WTC11 (cell line): ENCODE data around the gene OIP5. TPM values are rescaled to one million over a fixed set of nuclear protein-coding genes. Genes with fewer than 3 reads are reported as not detected.

Experiments used
- ATAC-seq: fragments of 200-7000 bp; cut with Tn5 transposase; 2 replicates; pipeline ENCODE4 v1.10.0; 2021; ENCODE audit warnings: mild to moderate bottlenecking, moderate library complexity
- CTCF ChIA-PET: fragments of 300-600 bp; sonication (Branson Sonifier 250); formaldehyde crosslinking; loops from one replicate; lab custom pipeline; 2021; ENCODE audit warnings: antibody characterized with exemption; lab: Charles Lee
- POLR2A ChIA-PET: fragments of 350-600 bp; sonication (Branson Sonifier 250); formaldehyde crosslinking; loops from one replicate; lab custom pipeline; 2021; ENCODE audit warnings: antibody characterized with exemption; lab: Charles Lee
- DNase-seq: peaks from one replicate; pipeline ENCODE4 v3.0.0; 2021; ENCODE audit warnings: low spot score
- H3K27ac Mint-ChIP-seq: 2 replicates; pipeline ENCODE4 v1.8.0; 2021; ENCODE audit warnings: mixed read lengths
- H3K27me3 Mint-ChIP-seq: 2 replicates; pipeline ENCODE4 v1.8.0; 2021; ENCODE audit warnings: low read depth, mild to moderate bottlenecking, moderate library complexity, mixed read lengths
- H3K36me3 Mint-ChIP-seq: 2 replicates; pipeline ENCODE4 v1.8.0; 2021; ENCODE audit warnings: mixed read lengths
- H3K4me1 Mint-ChIP-seq: 2 replicates; pipeline ENCODE4 v1.8.0; 2022; ENCODE audit warnings: mixed read lengths
- H3K4me3 Mint-ChIP-seq: 2 replicates; pipeline ENCODE4 v1.8.0; 2021; ENCODE audit warnings: mild to moderate bottlenecking, moderate library complexity, mixed read lengths
- H3K9me3 Mint-ChIP-seq: 2 replicates; pipeline ENCODE4 v1.8.0; 2021; ENCODE audit warnings: mixed read lengths
- ATF1 ChIP-seq: sonication (generic); formaldehyde crosslinking; IDR thresholded peaks from 2 replicates; pipeline ENCODE4 v1.8.1; 2023; ENCODE audit warnings: mild to moderate bottlenecking, moderate library complexity, missing genetic modification reagents
- NR1H2 ChIP-seq: sonication (generic); formaldehyde crosslinking; IDR thresholded peaks from 2 replicates; pipeline ENCODE4 v1.9.0; 2021; ENCODE audit warnings: mild to moderate bottlenecking, moderate library complexity, missing genetic modification reagents
- NR2C2 ChIP-seq: sonication (generic); formaldehyde crosslinking; IDR thresholded peaks from 2 replicates; pipeline ENCODE4 v1.8.0; 2022; ENCODE audit warnings: mild to moderate bottlenecking, missing genetic modification reagents
- RORB ChIP-seq: fragments of 250-450 bp; sonication (Bioruptor Pico); IDR thresholded peaks from 2 replicates; pipeline ENCODE4 v1.9.0; 2021; ENCODE audit warnings: mild to moderate bottlenecking
- ZNF232 ChIP-seq: sonication (generic); formaldehyde crosslinking; IDR thresholded peaks from 2 replicates; pipeline ENCODE4 v1.8.0; 2022; ENCODE audit warnings: mild to moderate bottlenecking, missing genetic modification reagents
- total RNA-seq: library from RNA; stranded (reverse); gene quantifications from 3 replicates; pipeline ENCODE4 v1.2.3, GENCODE V29; 2021
- TF ChIP-seq, protein P1 (sequence below): sonication (generic); formaldehyde crosslinking; IDR thresholded peaks from 2 replicates; pipeline ENCODE4 v1.8.1; 2022; ENCODE audit warnings: low read depth, missing genetic modification reagents, borderline replicate concordance
- TF ChIP-seq, protein P2 (sequence below): sonication (generic); formaldehyde crosslinking; IDR thresholded peaks from 2 replicates; pipeline ENCODE4 v1.8.1; 2023; ENCODE audit warnings: mild to moderate bottlenecking, moderate library complexity, missing genetic modification reagents
- TF ChIP-seq, protein P3 (sequence below): sonication (generic); formaldehyde crosslinking; IDR thresholded peaks from 2 replicates; pipeline ENCODE4 v1.8.0; 2022; ENCODE audit warnings: mild to moderate bottlenecking, missing genetic modification reagents
- TF ChIP-seq, protein P4 (sequence below): sonication (generic); formaldehyde crosslinking; IDR thresholded peaks from 2 replicates; pipeline ENCODE4 v1.8.1; 2023; ENCODE audit warnings: mild to moderate bottlenecking, missing genetic modification reagents, borderline replicate concordance
- TF ChIP-seq, protein P5 (sequence below): sonication (generic); formaldehyde crosslinking; conservative IDR thresholded peaks from 2 replicates; pipeline ENCODE4 v1.8.1; 2022; ENCODE audit warnings: mild to moderate bottlenecking, missing genetic modification reagents
- TF ChIP-seq, protein P6 (sequence below): sonication (generic); formaldehyde crosslinking; IDR thresholded peaks from 2 replicates; pipeline ENCODE4 v1.8.0; 2022; ENCODE audit warnings: mild to moderate bottlenecking, missing genetic modification reagents
- TF ChIP-seq, protein P7 (sequence below): fragments of 250-450 bp; sonication (Bioruptor Pico); IDR thresholded peaks from 2 replicates; pipeline ENCODE4 v1.9.0; 2021; ENCODE audit warnings: mild to moderate bottlenecking
- TF ChIP-seq, protein P8 (sequence below): sonication (generic); formaldehyde crosslinking; IDR thresholded peaks from 2 replicates; pipeline ENCODE4 v1.8.0; 2022; ENCODE audit warnings: missing genetic modification reagents

Gene OIP5
- total RNA-seq, 1 experiment from 2014 or later = 33.7 TPM

DNA sequence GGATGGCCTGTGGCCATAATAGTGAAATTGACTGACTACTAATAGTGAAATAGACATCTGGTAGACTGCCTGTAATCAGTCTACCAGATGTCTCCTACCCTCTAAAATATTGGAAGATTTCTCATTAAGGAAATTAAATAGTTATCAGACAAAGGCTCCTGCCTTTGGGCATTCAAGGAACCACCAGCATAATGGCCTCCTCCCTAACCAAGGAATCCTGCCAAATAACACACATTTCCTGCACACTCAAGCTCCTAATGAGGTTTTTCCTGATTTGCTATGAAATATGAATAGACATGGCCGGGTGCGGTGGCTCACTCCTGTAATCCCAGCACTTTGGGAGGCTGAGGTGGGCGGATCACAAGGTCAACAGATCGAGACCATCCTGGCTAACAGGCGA is 14.8 kb upstream of the OIP5 start:
- H3K36me3 Mint-ChIP-seq = peaks cover 81% of the 10 kb centered on the region

DNA sequence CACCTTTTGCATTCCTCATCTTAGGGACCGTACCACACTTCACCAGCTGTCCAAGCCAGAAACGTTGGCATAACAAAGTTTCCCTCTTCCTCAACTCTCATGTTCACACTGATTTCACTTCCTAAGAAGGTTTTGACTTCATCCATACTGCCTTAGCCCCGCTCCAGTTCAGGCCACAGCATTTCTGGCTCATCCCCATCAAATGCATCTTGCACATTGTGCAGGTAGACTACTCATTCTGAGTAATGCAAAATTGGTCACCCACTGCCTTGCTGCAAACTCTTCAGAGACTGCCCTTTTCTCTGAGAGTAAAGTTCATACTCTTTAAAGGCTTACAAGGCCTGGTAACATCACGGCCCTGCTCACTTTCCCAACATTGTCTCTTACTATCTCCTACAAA is 9.1 kb upstream of the OIP5 start:
- CTCF ChIA-PET = no interaction called here
- ATAC-seq = no peak
- Mint-ChIP-seq H3K27ac (peak overlapping the region; percentile 55), H3K27me3 (no peaks in the 10 kb centered on the region), H3K36me3 (peaks cover 77% of the 10 kb centered on the region), H3K4me3 (no peak overlapping the region), H3K4me1 (no peaks in the 10 kb centered on the region), H3K9me3 (no peaks in the 10 kb centered on the region)
- TF ChIP-seq, protein P1, sequence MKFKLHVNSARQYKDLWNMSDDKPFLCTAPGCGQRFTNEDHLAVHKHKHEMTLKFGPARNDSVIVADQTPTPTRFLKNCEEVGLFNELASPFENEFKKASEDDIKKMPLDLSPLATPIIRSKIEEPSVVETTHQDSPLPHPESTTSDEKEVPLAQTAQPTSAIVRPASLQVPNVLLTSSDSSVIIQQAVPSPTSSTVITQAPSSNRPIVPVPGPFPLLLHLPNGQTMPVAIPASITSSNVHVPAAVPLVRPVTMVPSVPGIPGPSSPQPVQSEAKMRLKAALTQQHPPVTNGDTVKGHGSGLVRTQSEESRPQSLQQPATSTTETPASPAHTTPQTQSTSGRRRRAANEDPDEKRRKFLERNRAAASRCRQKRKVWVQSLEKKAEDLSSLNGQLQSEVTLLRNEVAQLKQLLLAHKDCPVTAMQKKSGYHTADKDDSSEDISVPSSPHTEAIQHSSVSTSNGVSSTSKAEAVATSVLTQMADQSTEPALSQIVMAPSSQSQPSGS (CRISPR knock-in tag) = no peak
- no peak for DNase-seq
- POLR2A ChIA-PET = no interaction called here

More for the DNA sequence above, 14.8 kb upstream of the OIP5 start:
- no peak for DNase-seq
- no peaks in the 10 kb centered on the region for H3K27me3 Mint-ChIP-seq
- POLR2A ChIA-PET = no interaction called here
- no peaks in the 10 kb centered on the region for H3K9me3 Mint-ChIP-seq
- H3K27ac Mint-ChIP-seq = no peak overlapping the region
- no peak overlapping the region for H3K4me3 Mint-ChIP-seq
- no peak for TF ChIP-seq ATF1 (CRISPR knock-in tag)
- TF ChIP-seq, protein P2, sequence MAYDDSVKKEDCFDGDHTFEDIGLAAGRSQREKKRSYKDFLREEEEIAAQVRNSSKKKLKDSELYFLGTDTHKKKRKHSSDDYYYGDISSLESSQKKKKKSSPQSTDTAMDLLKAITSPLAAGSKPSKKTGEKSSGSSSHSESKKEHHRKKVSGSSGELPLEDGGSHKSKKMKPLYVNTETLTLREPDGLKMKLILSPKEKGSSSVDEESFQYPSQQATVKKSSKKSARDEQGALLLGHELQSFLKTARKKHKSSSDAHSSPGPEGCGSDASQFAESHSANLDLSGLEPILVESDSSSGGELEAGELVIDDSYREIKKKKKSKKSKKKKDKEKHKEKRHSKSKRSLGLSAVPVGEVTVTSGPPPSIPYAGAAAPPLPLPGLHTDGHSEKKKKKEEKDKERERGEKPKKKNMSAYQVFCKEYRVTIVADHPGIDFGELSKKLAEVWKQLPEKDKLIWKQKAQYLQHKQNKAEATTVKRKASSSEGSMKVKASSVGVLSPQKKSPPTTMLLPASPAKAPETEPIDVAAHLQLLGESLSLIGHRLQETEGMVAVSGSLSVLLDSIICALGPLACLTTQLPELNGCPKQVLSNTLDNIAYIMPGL (CRISPR knock-in tag) = no peak
- TF ChIP-seq, protein P3, sequence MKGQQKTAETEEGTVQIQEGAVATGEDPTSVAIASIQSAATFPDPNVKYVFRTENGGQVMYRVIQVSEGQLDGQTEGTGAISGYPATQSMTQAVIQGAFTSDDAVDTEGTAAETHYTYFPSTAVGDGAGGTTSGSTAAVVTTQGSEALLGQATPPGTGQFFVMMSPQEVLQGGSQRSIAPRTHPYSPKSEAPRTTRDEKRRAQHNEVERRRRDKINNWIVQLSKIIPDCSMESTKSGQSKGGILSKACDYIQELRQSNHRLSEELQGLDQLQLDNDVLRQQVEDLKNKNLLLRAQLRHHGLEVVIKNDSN (CRISPR knock-in tag) = no peak
- TF ChIP-seq ZNF232 = no peak
- TF ChIP-seq NR1H2 = no peak
- TF ChIP-seq, protein P4, sequence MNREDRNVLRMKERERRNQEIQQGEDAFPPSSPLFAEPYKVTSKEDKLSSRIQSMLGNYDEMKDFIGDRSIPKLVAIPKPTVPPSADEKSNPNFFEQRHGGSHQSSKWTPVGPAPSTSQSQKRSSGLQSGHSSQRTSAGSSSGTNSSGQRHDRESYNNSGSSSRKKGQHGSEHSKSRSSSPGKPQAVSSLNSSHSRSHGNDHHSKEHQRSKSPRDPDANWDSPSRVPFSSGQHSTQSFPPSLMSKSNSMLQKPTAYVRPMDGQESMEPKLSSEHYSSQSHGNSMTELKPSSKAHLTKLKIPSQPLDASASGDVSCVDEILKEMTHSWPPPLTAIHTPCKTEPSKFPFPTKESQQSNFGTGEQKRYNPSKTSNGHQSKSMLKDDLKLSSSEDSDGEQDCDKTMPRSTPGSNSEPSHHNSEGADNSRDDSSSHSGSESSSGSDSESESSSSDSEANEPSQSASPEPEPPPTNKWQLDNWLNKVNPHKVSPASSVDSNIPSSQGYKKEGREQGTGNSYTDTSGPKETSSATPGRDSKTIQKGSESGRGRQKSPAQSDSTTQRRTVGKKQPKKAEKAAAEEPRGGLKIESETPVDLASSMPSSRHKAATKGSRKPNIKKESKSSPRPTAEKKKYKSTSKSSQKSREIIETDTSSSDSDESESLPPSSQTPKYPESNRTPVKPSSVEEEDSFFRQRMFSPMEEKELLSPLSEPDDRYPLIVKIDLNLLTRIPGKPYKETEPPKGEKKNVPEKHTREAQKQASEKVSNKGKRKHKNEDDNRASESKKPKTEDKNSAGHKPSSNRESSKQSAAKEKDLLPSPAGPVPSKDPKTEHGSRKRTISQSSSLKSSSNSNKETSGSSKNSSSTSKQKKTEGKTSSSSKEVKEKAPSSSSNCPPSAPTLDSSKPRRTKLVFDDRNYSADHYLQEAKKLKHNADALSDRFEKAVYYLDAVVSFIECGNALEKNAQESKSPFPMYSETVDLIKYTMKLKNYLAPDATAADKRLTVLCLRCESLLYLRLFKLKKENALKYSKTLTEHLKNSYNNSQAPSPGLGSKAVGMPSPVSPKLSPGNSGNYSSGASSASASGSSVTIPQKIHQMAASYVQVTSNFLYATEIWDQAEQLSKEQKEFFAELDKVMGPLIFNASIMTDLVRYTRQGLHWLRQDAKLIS (CRISPR knock-in tag) = no peak
- TF ChIP-seq, protein P5, sequence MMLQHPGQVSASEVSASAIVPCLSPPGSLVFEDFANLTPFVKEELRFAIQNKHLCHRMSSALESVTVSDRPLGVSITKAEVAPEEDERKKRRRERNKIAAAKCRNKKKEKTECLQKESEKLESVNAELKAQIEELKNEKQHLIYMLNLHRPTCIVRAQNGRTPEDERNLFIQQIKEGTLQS (CRISPR knock-in tag) = no peak
- TF ChIP-seq RORB (CRISPR knock-in tag) = no peak
- no peak for ATAC-seq
- H3K4me1 Mint-ChIP-seq = no peaks in the 10 kb centered on the region
- CTCF ChIA-PET = no interaction called here

DNA sequence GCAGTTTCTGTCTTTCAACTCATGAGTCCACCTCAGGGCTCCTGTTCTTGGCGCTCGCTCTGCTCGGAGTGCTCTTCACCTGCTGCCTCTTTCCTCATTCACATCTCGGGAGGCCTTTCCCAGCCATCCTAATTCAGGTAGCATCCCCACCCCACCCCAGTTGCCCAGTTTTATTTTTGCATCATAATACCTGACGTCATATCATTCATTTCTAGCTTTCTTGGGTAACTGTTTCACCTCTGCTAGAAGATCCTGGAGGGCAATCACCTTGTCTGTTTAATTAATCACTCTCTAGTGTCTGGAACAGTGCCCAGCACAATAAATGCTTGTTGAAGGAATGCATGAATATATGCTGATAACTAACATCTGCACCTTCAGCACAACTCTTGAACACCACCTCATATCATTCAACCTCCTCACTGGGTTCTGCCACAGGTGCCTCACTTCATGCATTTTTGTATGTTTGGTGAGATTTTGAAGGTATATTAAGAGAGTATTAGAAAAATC is 7.9 kb upstream of the OIP5 start:
- peaks cover 3% of the 10 kb centered on the region; the same call in 1 of the 2 replicates for H3K4me1 Mint-ChIP-seq
- H3K36me3 Mint-ChIP-seq = peaks cover 64% of the 10 kb centered on the region
- ChIA-PET CTCF (no interaction called here), POLR2A (no interaction called here)
- H3K9me3 Mint-ChIP-seq = no peaks in the 10 kb centered on the region
- no peak overlapping the region for H3K4me3 Mint-ChIP-seq
- no peak for DNase-seq
- TF ChIP-seq, protein P6, sequence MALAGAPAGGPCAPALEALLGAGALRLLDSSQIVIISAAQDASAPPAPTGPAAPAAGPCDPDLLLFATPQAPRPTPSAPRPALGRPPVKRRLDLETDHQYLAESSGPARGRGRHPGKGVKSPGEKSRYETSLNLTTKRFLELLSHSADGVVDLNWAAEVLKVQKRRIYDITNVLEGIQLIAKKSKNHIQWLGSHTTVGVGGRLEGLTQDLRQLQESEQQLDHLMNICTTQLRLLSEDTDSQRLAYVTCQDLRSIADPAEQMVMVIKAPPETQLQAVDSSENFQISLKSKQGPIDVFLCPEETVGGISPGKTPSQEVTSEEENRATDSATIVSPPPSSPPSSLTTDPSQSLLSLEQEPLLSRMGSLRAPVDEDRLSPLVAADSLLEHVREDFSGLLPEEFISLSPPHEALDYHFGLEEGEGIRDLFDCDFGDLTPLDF (CRISPR knock-in tag) = no peak
- TF ChIP-seq, protein P7, sequence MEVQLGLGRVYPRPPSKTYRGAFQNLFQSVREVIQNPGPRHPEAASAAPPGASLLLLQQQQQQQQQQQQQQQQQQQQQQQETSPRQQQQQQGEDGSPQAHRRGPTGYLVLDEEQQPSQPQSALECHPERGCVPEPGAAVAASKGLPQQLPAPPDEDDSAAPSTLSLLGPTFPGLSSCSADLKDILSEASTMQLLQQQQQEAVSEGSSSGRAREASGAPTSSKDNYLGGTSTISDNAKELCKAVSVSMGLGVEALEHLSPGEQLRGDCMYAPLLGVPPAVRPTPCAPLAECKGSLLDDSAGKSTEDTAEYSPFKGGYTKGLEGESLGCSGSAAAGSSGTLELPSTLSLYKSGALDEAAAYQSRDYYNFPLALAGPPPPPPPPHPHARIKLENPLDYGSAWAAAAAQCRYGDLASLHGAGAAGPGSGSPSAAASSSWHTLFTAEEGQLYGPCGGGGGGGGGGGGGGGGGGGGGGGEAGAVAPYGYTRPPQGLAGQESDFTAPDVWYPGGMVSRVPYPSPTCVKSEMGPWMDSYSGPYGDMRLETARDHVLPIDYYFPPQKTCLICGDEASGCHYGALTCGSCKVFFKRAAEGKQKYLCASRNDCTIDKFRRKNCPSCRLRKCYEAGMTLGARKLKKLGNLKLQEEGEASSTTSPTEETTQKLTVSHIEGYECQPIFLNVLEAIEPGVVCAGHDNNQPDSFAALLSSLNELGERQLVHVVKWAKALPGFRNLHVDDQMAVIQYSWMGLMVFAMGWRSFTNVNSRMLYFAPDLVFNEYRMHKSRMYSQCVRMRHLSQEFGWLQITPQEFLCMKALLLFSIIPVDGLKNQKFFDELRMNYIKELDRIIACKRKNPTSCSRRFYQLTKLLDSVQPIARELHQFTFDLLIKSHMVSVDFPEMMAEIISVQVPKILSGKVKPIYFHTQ (CRISPR knock-in tag) = no peak
- no peak for TF ChIP-seq NR2C2 (CRISPR knock-in tag)
- TF ChIP-seq, protein P8, sequence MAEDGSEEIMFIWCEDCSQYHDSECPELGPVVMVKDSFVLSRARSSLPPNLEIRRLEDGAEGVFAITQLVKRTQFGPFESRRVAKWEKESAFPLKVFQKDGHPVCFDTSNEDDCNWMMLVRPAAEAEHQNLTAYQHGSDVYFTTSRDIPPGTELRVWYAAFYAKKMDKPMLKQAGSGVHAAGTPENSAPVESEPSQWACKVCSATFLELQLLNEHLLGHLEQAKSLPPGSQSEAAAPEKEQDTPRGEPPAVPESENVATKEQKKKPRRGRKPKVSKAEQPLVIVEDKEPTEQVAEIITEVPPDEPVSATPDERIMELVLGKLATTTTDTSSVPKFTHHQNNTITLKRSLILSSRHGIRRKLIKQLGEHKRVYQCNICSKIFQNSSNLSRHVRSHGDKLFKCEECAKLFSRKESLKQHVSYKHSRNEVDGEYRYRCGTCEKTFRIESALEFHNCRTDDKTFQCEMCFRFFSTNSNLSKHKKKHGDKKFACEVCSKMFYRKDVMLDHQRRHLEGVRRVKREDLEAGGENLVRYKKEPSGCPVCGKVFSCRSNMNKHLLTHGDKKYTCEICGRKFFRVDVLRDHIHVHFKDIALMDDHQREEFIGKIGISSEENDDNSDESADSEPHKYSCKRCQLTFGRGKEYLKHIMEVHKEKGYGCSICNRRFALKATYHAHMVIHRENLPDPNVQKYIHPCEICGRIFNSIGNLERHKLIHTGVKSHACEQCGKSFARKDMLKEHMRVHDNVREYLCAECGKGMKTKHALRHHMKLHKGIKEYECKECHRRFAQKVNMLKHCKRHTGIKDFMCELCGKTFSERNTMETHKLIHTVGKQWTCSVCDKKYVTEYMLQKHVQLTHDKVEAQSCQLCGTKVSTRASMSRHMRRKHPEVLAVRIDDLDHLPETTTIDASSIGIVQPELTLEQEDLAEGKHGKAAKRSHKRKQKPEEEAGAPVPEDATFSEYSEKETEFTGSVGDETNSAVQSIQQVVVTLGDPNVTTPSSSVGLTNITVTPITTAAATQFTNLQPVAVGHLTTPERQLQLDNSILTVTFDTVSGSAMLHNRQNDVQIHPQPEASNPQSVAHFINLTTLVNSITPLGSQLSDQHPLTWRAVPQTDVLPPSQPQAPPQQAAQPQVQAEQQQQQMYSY = no peak
- H3K27me3 Mint-ChIP-seq = no peaks in the 10 kb centered on the region
- ATAC-seq = no peak
- no peak overlapping the region for H3K27ac Mint-ChIP-seq
